NCI-H1694 (cell line): ENCODE results near the gene GDAP1L1.
"Not testable (repeated sequence)": the region's sequence is repeated elsewhere in the genome, so short reads cannot be mapped to it uniquely, and the experiment has no call there.

ENCODE experiments used
- DNase-seq: peaks from one replicate; lab custom pipeline; 2025; lab: John Stamatoyannopoulos, UW

Gene GDAP1L1

GRCh38 chr20:44302026-44302669 lies 55.0 kb downstream of the GDAP1L1 start:
- no peak for DNase-seq

- no peak for DNase-seq
Measured at GRCh38 chr20:44302736-44303135, 55.6 kb downstream of the GDAP1L1 start.

GRCh38 chr20:44304383-44304782 lies 57.3 kb downstream of the GDAP1L1 start:
- no peak for DNase-seq

GRCh38 chr20:44306927-44307326 lies 59.8 kb downstream of the GDAP1L1 start:
- no peak for DNase-seq

GRCh38 chr20:44309763-44310663 lies 62.9 kb downstream of the GDAP1L1 start:
- DNase-seq: no peak

GRCh38 chr20:44310664-44311639 lies 63.8 kb downstream of the GDAP1L1 start, which contains the start of gene FITM2:
Gene FITM2, minus strand, starts transcription at chr20:44311202. Its CDS starts 54 bp downstream, at chr20:44311148.
- peak; percentile 75 for DNase-seq

GRCh38 chr20:44314870-44315269 lies 67.8 kb downstream of the GDAP1L1 start:
- DNase-seq: no peak

GRCh38 chr20:44319839-44320422 lies 72.8 kb downstream of the GDAP1L1 start:
- DNase-seq: no peak

GRCh38 chr20:44324343-44324742 lies 77.2 kb downstream of the GDAP1L1 start:
- DNase-seq: no peak

- no peak for DNase-seq
Measured at GRCh38 chr20:44326391-44327159, 79.5 kb downstream of the GDAP1L1 start.

GRCh38 chr20:44327748-44328147 lies 80.6 kb downstream of the GDAP1L1 start:
- DNase-seq: not testable (repeated sequence)

GRCh38 chr20:44328428-44328827 lies 81.3 kb downstream of the GDAP1L1 start:
- no peak for DNase-seq
